HK-2 (cell line): Measurements from ENCODE around the gene MINDY4.

Source experiments
- DNase-seq: peaks from one replicate; pipeline ENCODE4 v3.0.0-alpha.2; 2018; ENCODE audit not compliant: unreplicated experiment

The MINDY4 gene

DNA sequence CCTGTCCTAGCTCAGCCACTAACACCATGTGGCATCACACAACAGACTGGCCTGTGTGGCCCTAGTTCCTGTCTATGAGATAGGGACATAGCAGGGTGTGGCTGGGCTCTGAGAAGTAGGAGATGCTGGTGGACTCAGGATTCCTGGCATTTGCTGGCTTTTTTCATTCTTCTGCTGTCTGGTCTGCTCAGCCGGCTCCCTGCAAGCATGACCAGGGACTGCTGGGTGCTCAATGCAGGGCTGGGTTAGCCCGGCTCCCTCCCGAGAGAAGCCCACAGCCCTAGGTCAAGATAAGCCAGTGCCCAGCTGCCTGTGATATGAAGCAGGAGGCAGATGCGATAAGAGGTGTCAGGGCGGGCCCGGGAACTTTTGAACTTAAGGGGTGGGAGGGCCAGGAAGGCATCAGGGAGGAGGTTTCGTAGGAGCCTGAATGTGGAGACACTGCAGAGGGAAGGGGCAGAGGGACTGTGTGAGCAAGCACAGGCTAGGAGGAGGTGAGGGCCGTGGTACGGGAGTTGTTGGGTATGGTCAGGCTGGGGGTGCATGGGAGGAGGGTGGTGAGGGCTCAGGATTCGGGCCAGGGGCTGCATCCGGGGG is 143.9 kb downstream of the MINDY4 start:
- DNase-seq = no peak

- no peak for DNase-seq
Measured at GRCh38 chr7:30915751-30916150, 144.5 kb downstream of the MINDY4 start.

GRCh38 chr7:30916255-30916654 is 145.0 kb downstream of the MINDY4 start:
- DNase-seq = no peak

GRCh38 chr7:30916767-30917166 is 145.6 kb downstream of the MINDY4 start:
- no peak for DNase-seq

DNA sequence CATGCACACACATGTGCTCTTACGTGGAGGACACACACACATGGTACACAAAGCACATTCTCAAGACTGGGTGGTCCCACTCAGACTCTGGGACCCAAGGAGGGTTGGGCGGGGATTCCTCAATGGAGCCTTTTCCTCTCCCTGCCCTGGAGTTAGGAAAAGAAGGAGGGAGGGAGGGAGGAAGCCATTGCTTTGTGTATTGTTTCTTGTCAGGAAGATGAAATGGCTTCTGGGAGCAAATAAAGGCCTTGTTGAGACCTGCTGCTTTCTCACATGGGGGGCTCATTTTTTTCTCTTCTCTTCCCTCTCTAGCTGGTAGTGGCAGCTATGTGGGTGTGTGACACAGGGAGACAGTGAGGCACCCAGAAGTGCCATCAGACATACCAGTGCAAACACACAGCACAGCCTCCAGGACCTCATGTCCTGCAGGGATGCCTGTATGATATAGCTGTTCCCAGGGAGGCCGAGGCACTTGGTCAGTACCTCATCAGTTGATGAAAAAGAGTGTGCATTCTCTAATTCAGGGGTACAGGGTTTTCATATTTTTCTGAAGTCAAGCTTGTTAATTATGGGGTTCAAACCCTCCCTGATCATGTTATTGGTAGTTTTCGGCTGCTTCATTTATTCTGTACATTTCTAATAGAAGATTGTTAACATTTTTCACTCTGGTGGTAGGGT is 146.1 kb downstream of the MINDY4 start:
- no peak for DNase-seq

GRCh38 chr7:30918676-30919075 is 147.5 kb downstream of the MINDY4 start:
- no peak for DNase-seq

GRCh38 chr7:30920021-30920583 is 148.9 kb downstream of the MINDY4 start:
- DNase-seq = no peak

DNA sequence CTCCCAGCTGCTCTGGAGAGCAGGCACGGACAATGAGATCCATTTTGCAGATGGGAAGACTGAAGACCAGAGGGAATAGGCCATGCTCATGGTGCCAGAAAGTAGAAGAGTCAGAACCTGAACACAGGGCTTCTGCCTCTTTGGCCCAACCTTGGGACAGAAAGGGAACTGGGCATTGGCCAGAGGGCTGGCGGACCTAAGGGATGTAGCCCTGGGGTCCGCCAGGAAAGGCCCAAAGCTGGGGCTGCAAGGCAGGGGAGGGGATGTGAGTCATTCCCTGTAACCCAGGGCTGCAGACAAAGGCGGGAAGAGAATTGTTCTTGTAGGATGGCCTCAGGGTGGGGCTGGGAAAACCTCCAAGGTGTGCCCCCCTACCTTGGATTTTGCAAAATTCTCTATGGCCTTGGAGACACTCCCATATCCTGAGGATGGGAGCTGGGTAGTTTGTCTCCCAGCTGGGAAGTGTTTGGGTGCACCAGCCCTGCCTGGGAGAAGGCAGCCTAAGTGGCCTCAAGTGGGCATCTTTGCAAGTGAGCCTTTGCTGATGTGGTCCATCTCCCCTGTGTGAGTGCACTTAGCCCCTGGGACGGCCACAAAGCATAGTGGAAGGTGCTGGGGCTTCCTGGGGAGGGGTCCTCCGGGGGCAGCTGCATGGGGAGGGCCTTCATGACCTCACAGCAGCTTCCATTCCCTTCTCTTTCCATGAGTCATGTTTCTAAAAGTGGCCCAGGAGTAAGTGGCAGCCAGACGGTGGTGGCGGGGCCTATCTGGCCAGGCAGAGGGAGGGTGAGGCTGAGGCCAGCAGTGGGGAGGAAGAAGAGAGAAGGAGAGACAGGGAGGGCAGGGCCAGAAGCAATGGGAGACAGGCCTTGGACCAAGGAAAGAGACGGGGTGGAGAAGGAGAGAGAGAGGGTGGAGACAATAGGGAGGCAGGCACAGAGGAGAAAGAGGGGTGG is 149.6 kb downstream of the MINDY4 start:
- no peak for DNase-seq

GRCh38 chr7:30921540-30922401 is 150.6 kb downstream of the MINDY4 start:
- DNase-seq = no peak

DNA sequence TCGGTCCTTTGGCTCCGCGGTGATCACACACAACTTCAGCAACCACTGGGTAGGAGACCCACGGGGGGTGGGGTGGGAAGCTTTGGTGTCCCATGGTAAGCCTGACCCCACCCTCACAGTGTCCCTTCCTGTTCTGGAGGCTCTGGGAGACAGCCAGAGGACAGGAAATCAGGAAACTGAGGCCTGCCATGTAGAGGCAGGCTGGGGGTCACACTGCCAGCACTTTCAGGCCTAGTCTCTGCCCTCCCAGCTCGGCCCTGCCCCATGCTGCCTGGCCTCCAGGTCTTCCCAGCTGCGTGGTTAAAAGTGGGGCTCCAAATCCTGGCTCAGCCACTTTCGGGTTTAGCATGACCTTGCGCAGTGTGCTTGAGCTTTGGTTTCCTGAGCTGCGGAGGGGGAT is 151.4 kb downstream of the MINDY4 start:
- no peak for DNase-seq

- DNase-seq = no peak
Measured at GRCh38 chr7:30923009-30923773, 152.0 kb downstream of the MINDY4 start.

DNA sequence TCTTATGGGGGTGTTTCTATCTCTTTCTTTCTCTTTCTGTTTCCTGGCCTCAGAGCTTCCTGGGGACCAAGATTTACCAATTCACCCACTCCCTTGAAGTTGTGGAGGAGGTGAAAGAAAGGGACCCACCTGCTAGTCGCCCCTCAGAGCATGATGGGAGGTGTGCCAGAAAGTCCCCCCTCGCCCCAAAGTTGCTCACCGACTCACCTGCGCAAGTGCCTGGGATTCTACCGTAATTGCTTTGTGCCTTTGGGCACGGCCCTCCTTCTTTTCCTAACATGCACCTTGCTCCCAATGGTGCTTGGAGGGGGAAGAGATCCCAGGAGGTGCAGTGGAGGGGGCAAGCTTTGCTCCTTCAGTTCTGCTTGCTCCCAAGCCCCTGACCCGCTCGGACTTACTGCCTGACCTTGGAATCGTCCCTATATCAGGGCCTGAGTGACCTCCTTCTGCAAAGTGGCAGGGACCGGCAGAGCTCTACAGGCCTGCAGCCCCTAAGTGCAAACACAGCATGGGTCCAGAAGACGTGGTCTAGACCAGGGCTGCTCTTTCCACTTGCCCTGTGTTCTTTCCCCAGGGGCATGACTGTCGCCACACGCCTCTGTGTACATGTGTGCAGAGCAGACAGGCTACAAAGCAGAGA is 152.7 kb downstream of the MINDY4 start:
- no peak for DNase-seq

DNA sequence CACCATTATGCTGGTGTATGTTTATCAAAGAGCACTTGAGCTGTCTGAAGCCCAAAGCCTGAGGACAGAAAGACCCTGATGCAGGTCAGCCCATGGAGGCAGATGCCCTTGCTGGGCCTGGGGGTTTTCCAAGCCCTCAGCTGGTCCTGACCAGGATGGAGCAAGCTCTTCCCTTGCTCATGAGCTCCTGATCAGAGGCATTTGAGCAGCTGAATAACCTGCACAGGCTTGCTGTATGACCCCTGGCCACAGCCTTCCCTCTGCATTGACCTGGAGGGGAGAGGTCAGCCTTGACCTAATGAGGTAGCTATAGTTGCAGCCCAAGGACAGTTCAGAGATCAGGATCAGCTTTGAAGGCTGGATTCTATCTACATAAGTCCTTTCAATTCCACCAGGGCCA is 153.4 kb downstream of the MINDY4 start:
- DNase-seq = no peak

DNA sequence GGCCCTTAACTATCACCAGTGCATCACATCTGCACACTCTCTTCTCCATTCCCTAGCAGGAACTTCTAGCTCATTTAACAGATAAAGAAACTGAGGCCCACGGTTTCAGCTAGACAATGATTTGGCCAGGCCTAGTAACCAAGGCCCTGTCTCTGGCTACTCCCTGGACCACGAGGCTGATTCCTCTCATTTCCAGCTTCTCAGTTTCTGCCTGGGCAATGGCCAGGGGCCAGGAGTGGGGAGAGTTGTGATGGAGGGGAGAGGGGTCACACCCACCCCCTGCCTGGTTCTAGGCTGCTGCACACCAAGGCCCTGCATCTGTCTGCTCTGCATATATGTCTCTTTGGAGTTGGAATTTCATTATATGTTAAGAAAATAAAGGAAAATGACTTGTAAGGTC is 153.9 kb downstream of the MINDY4 start:
- DNase-seq = no peak

DNA sequence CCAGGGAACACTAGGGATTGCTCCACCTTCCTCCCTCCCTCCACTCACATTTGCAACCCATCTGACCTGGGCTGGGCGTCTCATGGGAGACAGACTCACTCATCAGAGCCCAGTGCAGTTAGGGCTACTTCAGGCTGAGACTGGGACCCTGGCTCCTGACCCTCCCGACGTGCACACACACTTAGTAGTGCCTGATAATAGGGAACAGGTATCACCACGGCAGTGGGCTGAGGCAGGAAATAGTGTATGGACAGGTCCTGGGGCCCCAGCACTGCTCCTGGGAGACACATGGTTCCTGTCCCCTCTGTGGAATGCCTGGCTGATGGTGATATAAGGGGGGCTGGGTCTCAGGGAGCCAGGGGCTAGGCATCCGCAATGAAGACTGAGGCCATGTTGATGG is 154.7 kb downstream of the MINDY4 start:
- no peak for DNase-seq

- DNase-seq = no peak
Measured at GRCh38 chr7:30926313-30926712, 155.1 kb downstream of the MINDY4 start.

DNA sequence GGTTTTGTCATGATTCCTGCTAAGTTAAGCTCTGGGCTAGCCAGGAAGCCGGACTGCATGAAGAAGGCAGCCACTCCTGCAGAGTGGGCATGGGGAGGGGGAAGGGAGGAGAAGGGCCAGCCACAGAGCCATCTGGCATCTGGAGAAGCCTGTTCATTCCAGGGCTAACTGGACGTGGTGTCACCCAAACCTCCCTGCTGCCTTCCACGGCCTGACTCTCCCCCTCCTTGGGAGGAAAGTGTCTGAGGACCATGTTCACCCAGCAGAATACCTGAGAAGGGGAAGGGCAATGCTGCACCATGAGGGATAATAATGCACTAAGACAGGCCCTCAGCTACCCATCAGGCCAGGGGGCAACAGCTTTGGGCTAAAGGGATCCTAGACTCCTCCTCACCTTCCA is 155.8 kb downstream of the MINDY4 start:
- DNase-seq = no peak

DNA sequence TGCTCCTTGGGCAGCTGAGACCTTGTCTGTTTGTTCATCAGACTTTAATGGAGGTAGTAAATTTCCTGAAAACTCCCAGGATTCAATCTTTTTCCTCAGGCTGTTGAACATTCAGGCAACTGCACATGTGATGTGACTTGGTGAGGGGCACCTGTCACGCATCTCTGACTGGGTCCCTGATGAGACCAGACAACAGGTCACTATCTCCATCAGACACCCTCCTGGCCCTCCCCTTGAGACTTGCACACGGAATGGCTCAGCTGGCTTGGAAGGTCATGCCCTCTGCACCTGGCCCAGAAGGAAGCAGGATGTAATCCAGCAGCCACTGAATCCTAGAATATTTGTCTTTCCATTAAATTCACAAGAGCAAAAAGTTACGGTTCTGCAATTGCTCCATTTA is 156.3 kb downstream of the MINDY4 start:
- DNase-seq = no peak

- no peak for DNase-seq
Measured at GRCh38 chr7:30928254-30928872, 157.1 kb downstream of the MINDY4 start.

DNA sequence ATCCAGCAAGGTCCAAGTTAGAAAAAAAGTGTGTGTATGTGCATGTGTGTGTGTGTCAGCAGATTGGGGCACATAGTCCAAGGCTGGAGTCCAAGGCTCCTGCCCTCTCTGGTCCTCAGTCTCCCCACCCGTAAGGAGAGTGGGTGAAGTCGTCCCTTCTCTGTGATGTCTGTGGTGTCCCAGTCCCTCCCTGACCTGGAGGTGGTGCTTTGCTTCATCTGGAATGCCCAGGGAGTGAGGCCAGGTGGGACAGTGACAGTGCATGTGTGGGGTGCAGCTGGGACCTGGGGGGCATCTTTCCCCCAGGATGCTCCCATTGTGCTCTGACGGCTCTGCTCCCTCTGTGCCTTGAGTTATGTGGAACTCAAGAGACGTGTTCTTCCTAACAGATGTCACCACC is 158.5 kb downstream of the MINDY4 start:
- DNase-seq = no peak
